SIG-M5 (cell line): ENCODE measurements around the gene ERLEC1.
"Not testable (repeated sequence)": the region's sequence is repeated elsewhere in the genome, so short reads cannot be mapped to it uniquely, and the experiment has no call there.

Source experiments
- DNase-seq: peaks from one replicate; lab custom pipeline; 2025; lab: John Stamatoyannopoulos, UW

Gene ERLEC1

GRCh38 chr2:53782676-53783075, 4.2 kb upstream of the ERLEC1 start:
- DNase-seq: no peak

GRCh38 chr2:53784436-53784835, 2.4 kb upstream of the ERLEC1 start:
- DNase-seq: no peak

GRCh38 chr2:53785366-53785765, 1.5 kb upstream of the ERLEC1 start:
- DNase-seq: no peak

GRCh38 chr2:53786352-53786704, 516 bp upstream of the ERLEC1 start:
- DNase-seq: no peak

GRCh38 chr2:53787614-53788289, 908 bp downstream of the ERLEC1 start:
- DNase-seq: no peak

GRCh38 chr2:53793261-53793660, 6.4 kb downstream of the ERLEC1 start:
- no peak for DNase-seq

- no peak for DNase-seq
Observed at GRCh38 chr2:53793821-53794220, 7.0 kb downstream of the ERLEC1 start.

GRCh38 chr2:53801547-53801946, 14.7 kb downstream of the ERLEC1 start:
- DNase-seq: no peak

GRCh38 chr2:53802617-53803151, 15.8 kb downstream of the ERLEC1 start:
- no peak for DNase-seq

GRCh38 chr2:53811601-53812000, 24.8 kb downstream of the ERLEC1 start:
- no peak for DNase-seq

GRCh38 chr2:53813151-53813550, 26.3 kb downstream of the ERLEC1 start:
- no peak for DNase-seq

- DNase-seq: no peak
Observed at GRCh38 chr2:53818854-53819435, 32.1 kb downstream of the ERLEC1 start.

GRCh38 chr2:53819634-53820033, 32.8 kb downstream of the ERLEC1 start:
- no peak for DNase-seq

GRCh38 chr2:53820048-53820447, 33.2 kb downstream of the ERLEC1 start:
- no peak for DNase-seq

GRCh38 chr2:53820711-53821110, 33.9 kb downstream of the ERLEC1 start:
- no peak for DNase-seq

- DNase-seq: no peak
Observed at GRCh38 chr2:53821810-53822209, 35.0 kb downstream of the ERLEC1 start.

GRCh38 chr2:53823639-53824038, 36.8 kb downstream of the ERLEC1 start:
- not testable (repeated sequence) for DNase-seq

- DNase-seq: no peak
Observed at GRCh38 chr2:53826030-53826410, 39.2 kb downstream of the ERLEC1 start.

GRCh38 chr2:53826587-53827397, 39.9 kb downstream of the ERLEC1 start:
- DNase-seq: no peak

- no peak for DNase-seq
Observed at GRCh38 chr2:53827398-53828175, 40.7 kb downstream of the ERLEC1 start.

GRCh38 chr2:53828331-53828730, 41.5 kb downstream of the ERLEC1 start:
- no peak for DNase-seq

GRCh38 chr2:53829273-53829979, 42.6 kb downstream of the ERLEC1 start:
- no peak for DNase-seq
